Activated CD4-positive, alpha-beta T cell treated with anti-CD3 and anti-CD28 coated beads, Interleukin-2, amount 50 U/mL, for 16 hours (primary cell): ENCODE measurements around the gene BCL7C.
"Not testable (repeated sequence)": the region's sequence is repeated elsewhere in the genome, so short reads cannot be mapped to it uniquely, and the experiment has no call there.

Experiments
- DNase-seq: peaks from one replicate; pipeline ENCODE4 v3.0.0-alpha.2; 2020

The BCL7C gene

DNA sequence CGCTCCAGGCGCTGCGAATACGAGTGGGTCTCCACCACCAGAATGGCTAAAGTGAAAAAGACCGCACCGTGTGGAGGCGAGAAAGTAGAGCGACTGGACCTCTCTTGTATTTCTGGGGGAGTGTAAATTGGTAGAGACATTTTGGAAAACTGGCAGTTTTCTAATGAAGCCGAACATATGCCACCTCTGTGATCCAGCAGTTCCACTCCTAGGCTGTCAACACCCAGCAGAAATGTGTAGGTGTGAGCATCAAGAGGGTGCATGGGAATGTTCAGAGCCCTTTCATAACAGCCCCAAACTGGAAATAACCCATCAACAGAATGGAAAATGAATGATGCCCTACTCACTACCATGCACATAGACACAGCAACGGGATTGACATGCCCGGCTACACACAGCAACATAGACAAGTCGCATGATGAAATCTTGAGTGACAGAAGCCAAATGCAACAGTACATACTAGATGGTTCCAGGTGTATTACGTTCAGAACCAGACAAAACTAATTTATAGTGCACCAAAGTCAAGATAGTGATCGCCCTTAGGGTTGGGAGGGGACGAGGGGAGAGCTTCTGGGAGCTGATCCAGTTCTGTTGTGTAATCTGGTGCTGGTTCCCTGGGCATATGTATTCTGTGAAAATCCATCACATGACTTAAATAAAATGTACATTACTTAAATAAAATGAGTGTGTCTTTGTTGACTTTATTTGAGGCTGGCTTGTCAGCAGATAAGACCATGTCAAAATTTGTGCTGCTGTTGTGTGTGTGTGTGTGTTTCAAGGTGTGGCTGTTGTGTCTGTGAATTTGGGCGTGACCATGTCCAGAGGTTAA lies 877 bp upstream of the BCL7C start:
- no peak for DNase-seq

DNA sequence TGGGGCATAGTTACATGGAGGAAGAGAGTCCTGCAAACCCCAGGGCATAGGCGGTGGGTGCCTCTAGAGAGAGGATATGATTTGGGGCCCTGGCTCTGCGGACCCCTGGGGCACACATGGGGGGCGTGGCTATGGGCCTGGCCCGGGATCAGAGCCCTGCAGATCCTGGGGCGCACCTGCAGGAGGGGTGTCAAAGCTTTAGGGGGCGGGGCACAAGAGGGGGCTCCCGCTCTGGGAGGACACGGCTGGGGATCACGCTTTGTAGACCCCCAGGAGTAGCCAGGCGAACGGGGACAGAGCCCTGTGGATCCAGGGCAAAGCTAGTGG lies 497 bp downstream of the BCL7C start:
- no peak for DNase-seq

DNA sequence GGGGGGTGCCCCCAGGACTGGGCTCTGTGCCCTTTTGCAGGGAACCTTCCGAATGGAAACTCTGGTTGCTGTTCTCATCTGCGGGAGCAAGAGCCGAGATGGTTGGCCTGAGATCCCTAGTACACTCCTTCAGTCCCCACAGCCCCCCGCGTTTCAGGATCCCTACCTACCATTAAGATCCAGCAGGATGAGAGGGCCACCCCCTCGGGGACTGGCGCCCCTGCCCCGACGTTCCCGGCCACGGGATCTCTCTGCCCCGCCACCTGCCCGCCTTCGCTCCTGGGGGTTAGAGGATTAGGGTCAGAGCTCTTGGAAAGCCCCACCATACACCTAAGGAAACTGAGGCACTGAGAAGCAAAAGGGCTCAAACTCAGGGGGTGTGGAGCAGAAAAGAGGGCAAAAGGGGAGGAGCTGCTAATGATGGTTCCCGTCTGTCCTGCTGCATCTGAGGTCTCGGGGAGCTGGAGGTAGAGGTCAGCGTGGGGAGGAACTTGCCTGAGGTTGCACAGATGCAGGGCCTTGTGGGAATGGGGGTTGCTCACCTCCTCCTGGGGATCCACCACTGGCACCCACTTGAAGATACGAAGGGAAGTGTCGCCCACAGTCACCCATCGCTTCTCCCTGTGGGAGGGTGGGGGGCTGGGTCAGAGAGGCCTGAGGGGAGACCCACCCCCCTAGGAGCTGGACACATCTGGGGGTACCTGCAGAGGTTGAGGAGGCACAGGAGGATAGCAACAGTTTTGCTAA lies 1.0 kb downstream of the BCL7C start:
- no peak for DNase-seq

DNA sequence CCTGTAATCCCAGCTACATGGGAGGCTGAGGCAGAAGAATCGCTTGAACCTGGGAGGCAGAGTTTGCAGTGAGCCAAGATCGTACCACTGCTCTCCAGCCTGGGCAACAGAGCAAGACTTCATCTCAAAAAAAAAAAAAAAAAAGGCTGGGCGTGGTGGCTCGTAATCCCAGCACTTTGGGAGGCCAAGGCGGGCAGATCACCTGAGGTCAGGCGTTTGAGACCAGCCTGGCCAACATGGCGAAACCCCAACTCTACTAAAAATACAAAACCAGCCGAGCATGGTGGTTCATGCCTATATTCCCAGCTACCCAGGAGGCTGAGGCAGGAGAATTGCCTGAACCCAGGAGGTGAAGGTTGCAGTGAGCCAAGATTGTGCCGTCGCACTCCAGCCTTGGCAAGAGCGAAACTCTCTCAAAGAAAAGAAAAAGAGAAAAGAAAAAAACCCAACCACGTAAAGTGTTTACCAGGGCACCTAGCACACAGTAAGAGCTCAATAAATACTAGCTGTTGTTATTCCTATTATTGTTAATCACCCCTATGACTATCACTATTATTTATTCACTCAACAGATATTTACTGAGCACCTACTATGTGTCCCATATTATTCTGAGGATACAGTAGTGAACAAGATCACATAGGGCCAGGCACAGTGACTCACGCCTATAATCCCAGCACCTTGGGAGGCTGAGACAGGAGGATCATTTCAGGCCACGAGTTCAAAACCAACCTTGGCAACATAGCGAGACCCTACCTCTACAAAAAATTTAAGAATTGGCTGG lies 2.6 kb downstream of the BCL7C start:
- DNase-seq = not testable (repeated sequence)

DNA sequence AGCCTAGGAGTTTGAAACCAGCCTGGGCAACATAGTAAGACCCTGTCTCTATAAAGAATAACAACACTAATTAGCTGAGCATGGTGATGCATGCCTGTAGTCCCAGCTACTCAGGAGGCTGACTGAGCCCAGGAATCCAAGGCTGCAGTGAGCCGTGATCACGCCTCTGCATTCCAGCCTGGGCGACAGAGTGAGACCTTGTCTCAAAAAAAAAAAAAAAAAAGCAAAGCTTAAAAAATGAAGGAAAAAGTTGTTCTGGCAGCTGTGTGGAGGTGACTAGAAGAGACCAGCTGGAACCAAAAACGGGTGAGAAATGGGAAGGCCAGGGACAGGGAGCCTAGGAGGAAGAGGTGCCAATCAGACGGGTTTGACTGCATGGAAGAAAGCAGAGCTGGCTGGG lies 4.2 kb downstream of the BCL7C start:
- DNase-seq = no peak

DNA sequence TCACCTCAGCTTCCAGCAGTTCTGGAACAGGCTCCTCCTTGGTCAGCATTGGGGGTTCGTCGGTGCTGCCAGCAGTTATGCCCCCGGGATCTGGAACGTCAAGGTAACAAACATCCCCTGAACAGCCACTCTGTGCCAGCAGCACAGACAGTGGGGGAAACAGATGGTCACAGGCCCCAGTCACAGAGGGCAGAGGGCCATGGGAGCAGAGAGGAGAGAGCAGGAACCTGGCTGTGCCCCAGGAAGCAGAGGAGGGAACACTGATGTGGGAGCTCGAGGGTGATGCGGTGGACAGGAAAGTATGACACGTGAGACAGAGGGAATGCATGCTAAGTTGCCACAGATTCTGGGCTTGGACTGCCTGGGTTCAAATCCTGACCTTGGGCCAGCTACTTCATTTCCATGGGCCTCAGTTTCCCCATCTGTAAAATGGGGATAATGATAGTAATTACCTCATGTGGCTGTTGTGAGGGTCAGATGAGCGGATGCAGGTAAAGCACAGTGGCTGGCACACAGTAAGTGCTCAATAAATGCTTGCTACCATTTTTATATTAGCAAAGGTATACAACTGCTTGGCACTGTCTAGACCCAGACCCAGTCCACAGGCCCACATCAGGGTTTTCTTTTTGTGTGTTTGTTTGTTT lies 4.9 kb downstream of the BCL7C start:
- no peak for DNase-seq

DNA sequence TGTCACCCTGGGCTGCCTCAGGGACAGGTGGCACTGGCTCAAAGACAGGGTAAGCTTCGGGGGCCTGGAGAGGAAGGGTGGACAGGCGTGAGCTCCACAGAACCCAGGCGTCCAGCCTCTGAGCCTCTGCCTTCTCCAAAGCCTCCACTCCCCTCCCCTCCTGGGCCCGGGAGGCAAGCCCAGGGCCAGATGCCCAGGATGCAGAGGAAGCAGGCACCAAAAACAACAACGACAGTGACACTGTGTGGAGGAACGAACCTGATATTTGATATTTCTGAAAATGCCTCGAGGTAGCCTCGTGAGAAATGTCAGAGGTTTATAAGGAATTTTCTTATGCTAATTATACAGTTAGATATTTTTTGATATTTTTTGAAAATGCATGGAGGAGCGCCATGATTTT lies 6.0 kb downstream of the BCL7C start:
- DNase-seq = no peak

DNA sequence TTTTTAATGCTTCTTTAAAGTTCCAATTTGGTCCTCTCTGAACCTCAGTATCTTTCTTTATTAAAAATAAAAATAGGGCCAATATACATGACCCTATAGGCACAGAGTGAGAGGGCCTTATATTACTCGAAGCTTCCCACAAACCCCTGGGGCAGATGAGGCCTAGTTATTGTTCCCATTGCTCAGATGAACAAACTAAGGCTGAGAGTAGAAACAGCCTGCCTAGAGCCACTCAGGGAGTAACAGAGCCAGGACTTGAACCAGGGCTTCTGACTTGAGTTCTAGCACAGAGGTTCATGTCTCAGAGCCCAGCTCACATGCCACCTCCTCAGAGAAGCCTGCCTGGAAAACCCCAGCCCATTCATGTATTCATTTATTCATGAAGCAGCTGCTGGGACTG lies 7.7 kb downstream of the BCL7C start:
- DNase-seq = no peak

DNA sequence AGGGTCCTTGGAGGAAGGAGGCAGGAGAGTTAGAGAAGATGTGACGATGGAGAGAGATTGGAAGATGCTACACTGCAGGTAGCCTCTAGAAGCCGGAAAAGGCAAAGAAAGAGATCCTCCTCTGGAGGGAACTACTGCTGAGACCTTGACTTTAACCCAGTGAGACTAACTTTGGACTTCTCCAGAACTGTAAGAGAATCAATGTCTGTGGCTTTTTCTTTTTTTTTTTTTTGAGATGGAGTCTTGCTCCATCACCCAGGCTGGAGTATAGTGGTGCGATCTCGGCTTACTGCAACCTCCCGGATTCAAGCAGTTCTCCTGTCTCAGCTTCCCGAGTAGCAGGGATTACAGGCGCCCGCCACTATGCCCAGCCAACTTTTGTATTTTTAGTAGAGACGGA lies 8.7 kb downstream of the BCL7C start:
- DNase-seq = no peak

DNA sequence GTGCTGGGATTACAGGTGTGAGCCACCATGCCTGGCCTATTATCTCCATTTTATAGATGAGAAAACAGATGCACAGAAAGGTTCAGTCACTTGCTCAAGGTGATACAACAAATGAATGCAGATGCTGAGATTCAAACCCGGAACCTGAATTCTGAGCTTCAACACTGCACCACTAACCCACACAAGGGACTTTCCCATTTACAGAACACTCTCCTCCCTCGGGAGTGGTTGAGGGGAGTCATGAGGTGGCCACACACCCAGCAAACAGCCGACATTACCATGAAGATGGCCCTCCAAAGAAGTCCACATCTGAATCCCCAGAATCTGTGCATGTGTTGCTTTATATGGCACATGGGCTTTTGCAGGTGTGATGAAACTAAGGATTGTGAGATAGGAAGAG lies 9.1 kb downstream of the BCL7C start:
- DNase-seq = no peak

DNA sequence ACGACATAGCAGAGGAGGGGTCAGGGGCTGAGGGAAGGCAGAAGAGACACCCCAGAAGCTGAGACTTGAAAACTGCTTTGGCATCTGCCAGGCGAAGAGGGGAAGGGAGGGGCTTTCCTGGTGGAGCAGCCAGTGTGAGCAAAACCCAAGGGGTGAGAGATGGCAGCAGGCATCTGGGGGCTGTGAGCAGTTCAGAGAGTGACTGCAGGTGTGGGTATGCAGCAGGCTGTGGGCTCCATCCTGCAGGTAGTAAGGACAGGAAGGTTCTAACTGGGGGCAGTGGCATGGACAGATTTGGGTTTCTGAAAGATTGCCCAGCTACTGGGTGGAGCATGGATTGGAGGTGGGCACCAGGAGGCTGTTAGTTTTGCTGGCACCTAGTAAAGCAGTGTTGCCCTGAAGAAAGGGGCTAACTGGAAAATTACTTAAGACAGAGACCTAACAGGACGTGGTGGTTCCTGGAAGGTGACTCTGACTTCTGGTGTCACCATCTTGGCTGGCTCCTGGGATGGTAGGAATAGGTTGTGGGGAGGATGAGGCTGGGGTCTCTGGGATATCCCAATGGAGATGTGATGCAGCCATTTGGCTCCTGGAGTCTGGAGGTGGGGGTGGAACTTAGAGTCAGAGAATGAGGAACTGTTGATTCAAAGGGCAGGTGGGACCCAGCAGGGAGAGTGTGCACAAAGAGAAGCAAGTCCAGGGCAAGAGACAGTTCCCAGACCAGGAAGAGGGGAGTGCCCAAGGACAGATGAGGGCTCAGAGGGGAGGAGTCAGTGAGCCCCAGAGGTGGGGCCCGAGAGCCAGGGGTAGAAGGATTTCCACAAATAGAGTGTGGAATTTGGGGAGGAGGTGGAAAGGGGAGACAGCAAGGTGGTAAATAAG lies 11.2 kb downstream of the BCL7C start:
- DNase-seq = no peak

DNA sequence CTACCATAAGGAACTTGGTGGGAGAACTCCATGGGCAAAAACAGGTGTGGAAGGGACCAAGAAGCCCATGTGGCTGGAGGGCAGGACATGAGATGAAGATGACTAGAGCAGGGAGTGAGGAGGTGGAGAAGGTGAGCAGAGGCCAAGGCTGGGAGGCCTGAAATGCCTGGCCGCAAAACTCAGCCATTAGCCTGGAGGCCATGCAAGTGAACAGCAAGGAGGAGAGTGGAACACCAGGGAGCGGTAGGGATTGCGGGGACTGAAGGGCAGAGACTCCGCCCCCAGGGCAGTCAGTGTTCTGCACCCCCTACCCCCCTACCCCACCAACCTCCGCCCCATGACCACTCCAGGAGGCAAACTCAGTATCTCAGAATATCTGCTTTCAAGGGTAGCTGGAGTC lies 17.0 kb downstream of the BCL7C start:
- no peak for DNase-seq

DNA sequence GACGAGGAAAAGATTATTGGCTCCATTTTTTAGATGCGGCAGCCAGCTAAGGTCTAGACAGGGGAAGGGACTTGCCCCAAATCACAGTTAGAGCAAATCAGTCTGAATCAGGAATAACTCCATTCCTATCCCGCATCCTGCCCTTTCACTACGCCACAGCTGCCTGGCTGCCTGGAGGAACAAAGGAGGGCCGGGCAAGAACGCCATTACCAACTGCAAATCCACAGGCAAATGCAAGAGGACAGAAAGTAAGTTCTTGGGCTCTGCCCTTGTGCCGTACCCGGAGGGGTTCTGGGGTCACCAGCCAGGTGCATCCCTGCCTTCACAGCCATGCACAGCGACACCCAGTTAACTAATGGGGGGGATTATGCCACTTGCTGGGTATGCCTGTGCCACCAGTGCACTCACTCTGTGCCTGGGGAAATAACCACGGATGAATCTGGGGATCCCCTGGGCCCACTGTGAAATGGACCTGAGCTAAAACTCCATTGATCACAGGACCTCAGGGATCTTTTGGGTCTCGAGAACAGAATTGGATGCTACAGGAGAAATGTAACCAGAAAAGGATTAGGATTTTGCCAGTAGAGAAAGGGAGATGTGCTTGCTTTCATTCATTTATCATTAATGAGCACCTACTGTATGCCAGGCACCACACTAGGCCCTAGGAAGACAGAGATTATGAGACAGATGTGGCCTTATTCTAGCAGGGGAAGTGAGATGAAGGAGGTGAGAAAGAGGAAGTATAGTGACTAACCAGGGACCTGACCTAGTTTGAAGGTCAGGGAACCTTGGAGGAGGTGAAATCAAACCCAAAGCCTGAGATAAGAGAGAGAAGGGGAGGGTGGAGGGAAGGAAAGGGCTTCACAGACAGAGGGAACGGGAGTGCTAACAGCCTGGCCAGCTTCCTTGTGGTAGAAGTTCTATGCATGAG lies 17.7 kb downstream of the BCL7C start:
- peak; percentile 70 for DNase-seq

DNA sequence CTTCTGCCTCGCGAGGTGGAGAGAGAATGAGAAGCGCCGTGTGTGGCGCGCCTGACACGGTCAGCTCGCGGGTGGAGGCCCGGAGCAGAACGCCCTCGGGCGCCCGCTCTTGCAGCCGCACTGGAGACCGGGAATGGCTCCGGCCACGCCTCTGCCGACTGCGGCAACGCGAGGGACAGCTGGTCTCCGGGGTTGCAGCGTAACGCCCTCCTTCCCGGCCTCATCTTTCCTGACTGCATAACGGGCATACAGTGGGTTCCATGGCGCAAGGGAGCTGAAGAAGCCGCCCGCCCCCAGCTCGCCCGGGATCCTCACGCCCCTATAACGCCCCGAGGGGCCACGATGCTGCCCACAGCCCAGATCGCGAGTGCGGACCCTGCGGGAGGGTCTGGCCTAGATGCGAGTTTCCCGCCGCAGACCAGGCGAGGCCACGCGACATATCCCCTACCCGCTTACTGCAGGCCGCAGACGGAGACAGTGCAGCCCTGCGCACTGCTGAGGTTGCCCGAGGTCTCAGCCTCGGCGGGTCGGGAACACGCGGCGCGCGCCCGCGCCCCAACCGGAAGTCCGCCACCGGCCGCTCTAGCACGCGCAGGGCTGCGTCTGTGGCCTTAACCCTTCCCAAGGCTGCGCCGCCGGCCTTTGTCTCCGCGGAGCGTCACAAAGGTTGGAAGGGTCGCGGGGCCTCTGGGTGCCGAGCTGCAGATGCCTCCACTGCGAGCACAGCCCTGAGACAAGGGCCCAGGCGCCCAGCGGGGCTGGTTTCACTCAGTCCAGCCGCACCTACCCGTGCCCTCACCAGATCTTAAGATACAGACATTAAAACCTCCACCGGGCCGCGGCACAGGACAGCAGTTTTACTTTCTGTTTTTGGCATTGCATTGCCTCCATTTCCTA lies 18.8 kb downstream of the BCL7C start:
- DNase-seq = peak; percentile 94

DNA sequence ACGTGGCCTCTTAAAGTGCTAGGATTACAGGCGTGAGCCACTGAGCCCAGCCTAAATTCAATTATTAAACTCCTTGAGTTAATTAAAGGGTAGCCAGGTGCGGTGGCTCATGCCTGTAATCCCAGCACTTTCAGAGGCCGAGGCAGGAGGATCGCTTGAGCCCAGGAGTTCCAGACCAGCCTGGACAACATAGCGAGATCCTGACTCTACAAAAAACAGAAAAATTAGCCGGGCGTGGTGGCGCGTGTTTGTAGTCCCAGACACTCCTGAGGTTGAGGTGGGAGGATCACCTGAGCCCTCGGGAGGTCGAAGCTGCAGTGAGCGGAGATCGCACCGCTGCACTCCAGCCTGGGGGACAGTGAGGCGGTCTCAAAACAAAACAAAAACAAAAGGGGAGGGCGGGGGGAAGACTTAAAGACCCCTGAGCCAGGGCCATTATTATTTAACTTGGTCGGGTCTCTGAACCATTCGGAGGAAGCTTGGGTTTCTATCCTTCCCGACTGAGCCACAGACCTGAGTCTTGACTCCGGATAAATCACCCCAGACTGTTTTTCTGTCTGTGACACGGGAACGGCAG lies 19.5 kb downstream of the BCL7C start:
- no peak for DNase-seq

DNA sequence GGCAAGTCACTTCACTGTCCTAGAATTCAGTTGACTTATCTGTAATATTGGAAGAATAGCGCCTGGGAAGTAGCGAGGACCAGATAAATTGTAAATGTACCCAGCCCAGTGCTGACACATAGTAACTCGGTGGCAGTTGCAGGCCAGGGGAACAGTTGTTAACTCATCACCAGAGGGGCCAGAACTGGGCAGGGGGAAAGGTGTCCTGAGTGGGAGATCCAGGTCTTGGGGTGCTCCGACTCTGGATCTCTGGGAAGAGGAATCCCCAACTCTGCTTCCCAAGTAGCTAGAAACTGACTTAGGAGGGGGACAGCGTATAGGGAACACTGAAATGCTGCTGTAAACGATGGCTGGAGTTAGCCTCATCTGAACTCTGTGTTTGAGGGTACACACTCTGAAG lies 23.0 kb downstream of the BCL7C start:
- DNase-seq = no peak

DNA sequence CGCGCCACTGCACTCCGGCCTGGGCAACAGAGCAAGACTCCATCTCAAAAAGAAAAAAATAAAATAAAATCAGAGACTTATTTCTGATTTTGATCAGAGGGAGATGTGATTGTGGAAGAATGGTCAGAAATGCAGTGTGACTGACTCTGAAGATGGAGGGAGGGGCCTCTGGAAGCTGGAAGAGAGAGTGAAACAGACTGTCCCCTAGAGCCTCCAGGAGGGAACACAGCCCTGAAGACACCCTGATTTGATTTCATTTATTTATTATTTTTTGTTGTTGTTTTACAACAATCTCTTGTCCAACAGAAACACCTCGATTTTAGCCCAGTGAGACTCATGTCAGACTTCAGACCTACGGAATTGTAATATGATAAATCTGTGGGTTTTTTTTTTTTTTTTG lies 26.1 kb downstream of the BCL7C start:
- no peak for DNase-seq

DNA sequence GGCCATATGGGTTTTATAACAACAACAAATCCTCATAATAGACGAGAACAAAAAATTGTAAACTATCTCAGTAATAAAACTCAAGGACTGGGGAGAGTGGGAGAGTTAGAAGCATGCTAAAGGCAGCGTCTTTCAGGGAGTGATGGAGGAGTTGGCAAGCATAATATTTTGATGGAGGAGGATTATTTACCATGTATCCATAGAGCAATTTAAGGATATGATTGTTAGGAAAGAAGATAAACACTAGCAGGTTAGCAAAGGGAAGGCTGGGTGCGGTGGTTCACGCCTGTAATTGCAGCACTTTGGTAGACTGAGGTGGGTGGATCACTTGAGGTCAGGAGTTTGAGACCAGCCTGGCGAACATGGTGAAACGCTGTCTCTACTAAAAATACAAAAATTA lies 27.8 kb downstream of the BCL7C start:
- no peak for DNase-seq

DNA sequence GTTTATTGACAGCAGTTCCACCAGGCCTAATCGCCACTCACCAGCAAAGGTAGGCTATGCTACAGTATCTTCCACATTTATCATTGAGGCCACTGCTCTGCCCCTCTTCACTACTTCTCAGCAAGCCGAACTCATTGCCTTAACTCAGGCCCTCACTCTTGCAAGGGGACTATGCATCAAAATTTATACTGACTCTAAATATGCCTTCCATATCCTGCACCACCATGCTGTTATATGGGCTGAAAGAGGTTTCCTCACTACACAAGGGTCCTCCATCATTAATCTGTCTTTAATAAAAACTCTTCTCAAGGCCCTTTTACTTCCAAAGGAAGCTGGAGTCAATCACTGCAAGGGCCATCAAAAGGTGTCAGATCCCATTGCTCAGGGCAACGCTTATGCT lies 30.7 kb downstream of the BCL7C start:
- DNase-seq = not testable (repeated sequence)

DNA sequence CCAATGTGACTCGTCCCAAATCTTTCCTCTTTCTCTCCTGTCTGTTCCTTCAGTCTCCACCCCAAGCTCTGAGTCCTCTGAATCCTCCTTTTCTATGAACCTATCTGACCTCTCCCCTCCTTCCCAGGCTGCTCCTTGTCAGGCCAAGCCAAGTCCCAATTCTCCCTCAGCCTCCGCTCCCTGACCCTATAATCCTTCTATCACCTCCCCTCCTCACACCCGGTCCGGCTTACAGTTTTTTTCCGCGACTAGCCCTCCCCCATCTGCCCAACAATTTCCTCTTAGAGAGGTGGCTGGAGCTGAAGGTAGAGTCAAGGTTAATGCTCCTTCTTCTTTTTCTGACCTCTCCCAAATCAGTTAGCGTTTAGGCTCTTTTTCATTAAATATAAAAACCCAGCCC lies 33.1 kb downstream of the BCL7C start:
- not testable (repeated sequence) for DNase-seq
